Testis (tissue), 3 donors: Measurements from ENCODE around the gene DUS2. TPM values are rescaled to one million over a fixed set of nuclear protein-coding genes. Genes with fewer than 3 reads are reported as not detected.

Source experiments
- DNase-seq: peaks from one replicate; pipeline ENCODE4 v3.0.0-alpha.2; 2019
- H3K27ac ChIP-seq, 2 donors: fragments of 200-600 bp; sonication (generic); one replicate each; pipeline ENCODE4 v1.5.1; 2019
- H3K27me3 ChIP-seq: fragments of 200-600 bp; sonication (generic); one replicate; pipeline ENCODE4 v1.5.1; 2019
- H3K36me3 ChIP-seq: fragments of 200-600 bp; sonication (generic); one replicate; pipeline ENCODE4 v1.5.1; 2017; ENCODE audit warnings: low read depth; ENCODE audit errors: missing control alignments
- H3K4me1 ChIP-seq: fragments of 200-600 bp; sonication (generic); one replicate; pipeline ENCODE4 v1.5.1; 2019
- H3K4me3 ChIP-seq, 2 donors: fragments of 200-600 bp; sonication (generic); one replicate each; pipeline ENCODE4 v1.5.1; 2017 to 2019
- H3K9me3 ChIP-seq: fragments of 200-600 bp; sonication (generic); one replicate; pipeline ENCODE4 v1.5.1; 2017
- POLR2A ChIP-seq: fragments of 450-650 bp; IDR thresholded peaks from one replicate; pipeline ENCODE4 v1.6.1; 2017; ENCODE audit warnings: antibody characterized with exemption, mild to moderate bottlenecking, moderate library complexity
- WGBS, 2 donors: methylation state at CpG; one replicate each; pipeline ENCODE4 v1.1.5; 2018; 5-methylcytosine and 5-hydroxymethylcytosine counted together
- intact Hi-C: fragments of 100-400 bp; cut with DNase I; formaldehyde crosslinking; loops from one replicate; pipeline ENCODE4 v1.15.1; 2023; ENCODE audit warnings: low total_unique reads
- polyA plus RNA-seq: library from polyadenylated mRNA; stranded (reverse); fragments of 350-450 nt; fragmentation: Illumina TruSeq; extraction: RNeasy Lipid Tissue Mini Kit (QIAGEN cat#74804); gene quantifications from one replicate; pipeline ENCODE4 v1.2.3, GENCODE V29; 2014; ENCODE audit warnings: low read depth, low replicate concordance; ENCODE audit not compliant: insufficient read depth
- total RNA-seq, 2 donors: library from RNA; depleted of rRNA; stranded (reverse); fragments of >200 nt; gene quantifications; one replicate each; pipeline ENCODE4 v1.2.3, GENCODE V29; 2016
- TF ChIP-seq, protein P1 (sequence below), 3 experiments: fragments of 450-650 bp in 2 of 3; fragments of 200-600 bp in 1 of 3; sonication (generic) in 1 of 3; IDR thresholded peaks; one replicate each; pipeline ENCODE4 v1.5.1; 2016 to 2019; ENCODE audit warnings: antibody characterized with exemption in 3 of 3, mild to moderate bottlenecking in 2 of 3, moderate library complexity in 1 of 3

DUS2 gene
- total and polyA plus RNA-seq, 3 donors from 2014 or later: 24.6 to 62.5 (median 32.4) TPM

DNA sequence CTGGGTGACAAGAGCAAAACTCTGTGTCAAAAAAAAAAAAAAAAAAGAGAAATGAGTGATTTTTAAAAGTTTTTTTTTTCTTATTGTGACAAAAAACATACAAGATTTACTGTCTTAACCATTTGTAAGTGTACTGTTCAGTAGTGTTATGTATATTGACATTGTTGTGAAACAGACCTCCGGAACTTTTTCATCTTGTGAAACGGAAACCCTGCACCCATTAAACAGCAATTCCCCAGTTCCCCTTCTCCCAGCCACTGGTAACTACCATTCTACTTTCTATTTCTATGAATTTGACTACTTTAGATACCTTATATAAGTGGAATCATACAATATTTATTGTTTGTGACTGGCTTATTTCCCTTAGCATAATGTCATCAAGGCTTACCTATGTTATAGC, 18.7 kb downstream of the DUS2 start:
- TF ChIP-seq POLR2A: no peak
- TF ChIP-seq, protein P1, sequence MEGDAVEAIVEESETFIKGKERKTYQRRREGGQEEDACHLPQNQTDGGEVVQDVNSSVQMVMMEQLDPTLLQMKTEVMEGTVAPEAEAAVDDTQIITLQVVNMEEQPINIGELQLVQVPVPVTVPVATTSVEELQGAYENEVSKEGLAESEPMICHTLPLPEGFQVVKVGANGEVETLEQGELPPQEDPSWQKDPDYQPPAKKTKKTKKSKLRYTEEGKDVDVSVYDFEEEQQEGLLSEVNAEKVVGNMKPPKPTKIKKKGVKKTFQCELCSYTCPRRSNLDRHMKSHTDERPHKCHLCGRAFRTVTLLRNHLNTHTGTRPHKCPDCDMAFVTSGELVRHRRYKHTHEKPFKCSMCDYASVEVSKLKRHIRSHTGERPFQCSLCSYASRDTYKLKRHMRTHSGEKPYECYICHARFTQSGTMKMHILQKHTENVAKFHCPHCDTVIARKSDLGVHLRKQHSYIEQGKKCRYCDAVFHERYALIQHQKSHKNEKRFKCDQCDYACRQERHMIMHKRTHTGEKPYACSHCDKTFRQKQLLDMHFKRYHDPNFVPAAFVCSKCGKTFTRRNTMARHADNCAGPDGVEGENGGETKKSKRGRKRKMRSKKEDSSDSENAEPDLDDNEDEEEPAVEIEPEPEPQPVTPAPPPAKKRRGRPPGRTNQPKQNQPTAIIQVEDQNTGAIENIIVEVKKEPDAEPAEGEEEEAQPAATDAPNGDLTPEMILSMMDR (IDR thresholded peaks at IDR 0.05): no peak
- H3K9me3 ChIP-seq: no peaks in the 10 kb centered on the region
- no peaks in the 10 kb centered on the region for H3K27me3 ChIP-seq
- 82 to 84% methylated on average over 2 of the region's 2 CpGs for WGBS, 2 donors
- no peak for DNase-seq
- H3K36me3 ChIP-seq: no peaks in the 10 kb centered on the region
- no peak overlapping the region for H3K27ac ChIP-seq
- peaks cover 3% of the 10 kb centered on the region for H3K4me1 ChIP-seq
- H3K4me3 ChIP-seq: no peak overlapping the region
- intact Hi-C loops: loop anchor here (10.0 kb wide), 1 partner anchor 127 kb away; no protein-coding TSS in a partner anchor

DNA sequence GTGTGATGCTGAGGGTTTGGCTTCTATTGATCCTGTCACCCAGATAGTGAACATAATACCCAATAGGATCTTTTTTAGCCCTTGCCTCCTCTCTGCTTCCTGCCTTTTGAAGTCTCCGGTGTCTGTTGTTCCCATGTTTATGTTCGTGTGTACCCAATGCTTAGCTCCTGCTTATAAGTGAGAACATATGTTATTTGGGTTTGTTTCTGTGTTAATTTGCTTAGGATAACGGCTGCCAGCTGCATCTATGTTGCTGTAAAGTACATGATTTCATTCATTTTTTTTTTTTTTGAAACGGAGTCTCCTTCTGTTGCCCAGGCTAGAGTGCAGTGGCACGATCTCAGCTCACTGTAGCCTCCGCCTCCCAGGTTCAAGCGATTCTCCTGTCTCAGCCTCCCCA, 23.0 kb downstream of the DUS2 start:
- Histone ChIP-seq H3K27me3 (no peaks in the 10 kb centered on the region), H3K4me1 (no peaks in the 10 kb centered on the region), H3K27ac (no peak overlapping the region), H3K9me3 (no peaks in the 10 kb centered on the region), H3K4me3 (no peak overlapping the region), H3K36me3 (no peaks in the 10 kb centered on the region)
- 92 to 93% methylated on average over 7 of the region's 7 CpGs for WGBS, 2 donors
- intact Hi-C loops: loop anchor here (10.0 kb wide), 1 partner anchor 131 kb away; no protein-coding TSS in a partner anchor
- TF ChIP-seq POLR2A: no peak
- TF ChIP-seq, protein P1 (IDR thresholded peaks at IDR 0.05): no peak
- DNase-seq: no peak

DNA sequence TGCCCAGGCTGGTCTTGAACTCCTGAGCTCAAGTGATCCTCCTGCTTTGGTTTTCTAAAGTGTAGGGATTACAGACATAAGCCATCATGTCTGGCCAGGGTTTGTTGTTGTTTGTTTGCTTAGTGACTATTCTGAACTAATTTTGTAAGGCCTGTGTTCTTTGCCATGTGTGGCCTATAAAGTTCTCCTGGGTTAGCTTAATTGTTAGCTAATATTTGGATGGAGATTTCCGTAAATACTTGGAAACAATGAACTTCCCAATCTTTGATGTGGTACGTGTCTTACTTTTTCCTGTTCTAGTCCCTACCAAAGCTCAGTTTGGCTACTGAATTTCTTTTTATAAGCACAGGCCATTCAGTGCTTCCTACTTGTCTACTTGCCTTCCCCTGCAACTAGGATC, 24.9 kb downstream of the DUS2 start:
- Histone ChIP-seq H3K27me3 (no peaks in the 10 kb centered on the region), H3K4me1 (no peaks in the 10 kb centered on the region), H3K36me3 (no peaks in the 10 kb centered on the region), H3K4me3 (no peak overlapping the region), H3K9me3 (no peaks in the 10 kb centered on the region), H3K27ac (no peak overlapping the region)
- 81 to 86% methylated on average over 2 of the region's 2 CpGs for WGBS, 2 donors
- intact Hi-C loops: loop anchor here (10.0 kb wide), 1 partner anchor 133 kb away; no protein-coding TSS in a partner anchor
- TF ChIP-seq, protein P1 (IDR thresholded peaks at IDR 0.05): no peak
- TF ChIP-seq POLR2A: no peak
- no peak for DNase-seq

DNA sequence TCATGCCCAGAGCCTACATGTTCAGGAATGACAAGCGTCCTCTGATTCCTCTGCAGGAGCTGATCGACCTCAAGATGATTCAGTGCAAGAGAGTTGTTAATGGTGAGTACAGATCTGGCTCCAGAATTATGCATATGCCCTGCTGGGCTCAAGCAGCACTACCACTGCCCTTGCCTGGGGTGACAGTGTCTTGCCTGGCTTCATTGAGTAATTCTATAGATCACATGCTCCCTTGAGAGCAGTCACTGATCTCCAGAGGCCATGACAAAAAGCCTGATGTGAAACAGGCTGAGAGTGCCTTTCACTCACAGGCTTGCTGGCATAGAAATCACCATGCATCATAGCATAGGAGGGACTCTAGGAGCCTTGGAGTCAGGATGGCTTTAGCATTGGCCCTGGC, 26.4 kb downstream of the DUS2 start:
- H3K4me3 ChIP-seq: no peak overlapping the region
- TF ChIP-seq, protein P1 (IDR thresholded peaks at IDR 0.05): no peak
- TF ChIP-seq POLR2A: no peak
- H3K27ac ChIP-seq: no peak overlapping the region
- no peaks in the 10 kb centered on the region for H3K27me3 ChIP-seq
- intact Hi-C loops: loop anchor here (10.0 kb wide), 1 partner anchor 135 kb away; no protein-coding TSS in a partner anchor
- WGBS, 2 donors: 100% methylated on average over 2 of the region's 2 CpGs
- no peaks in the 10 kb centered on the region for H3K36me3 ChIP-seq
- DNase-seq: no peak
- no peaks in the 10 kb centered on the region for H3K9me3 ChIP-seq
- H3K4me1 ChIP-seq: no peaks in the 10 kb centered on the region

DNA sequence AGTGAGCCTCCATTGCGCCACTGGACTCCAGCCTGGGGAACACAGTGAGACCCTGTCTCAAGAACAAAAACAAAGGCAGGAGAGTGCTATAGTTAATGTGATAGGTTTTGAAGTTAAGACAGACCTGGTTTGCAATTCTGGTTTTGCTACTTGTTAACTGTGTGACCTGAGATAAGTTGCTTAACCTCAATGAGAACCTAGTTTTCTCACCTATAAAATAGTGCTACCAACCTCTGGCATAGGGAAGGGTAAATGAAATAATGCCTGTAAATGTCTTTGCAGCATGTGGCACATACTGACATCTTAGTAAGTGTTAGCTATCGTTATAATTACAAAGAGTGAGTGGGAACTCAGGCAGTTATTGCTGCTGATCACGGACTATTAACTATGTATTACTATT, 32.3 kb downstream of the DUS2 start:
- Histone ChIP-seq H3K9me3 (no peaks in the 10 kb centered on the region), H3K36me3 (no peaks in the 10 kb centered on the region), H3K27me3 (no peaks in the 10 kb centered on the region), H3K27ac (no peak overlapping the region), H3K4me3 (no peak overlapping the region), H3K4me1 (no peaks in the 10 kb centered on the region)
- 91 to 92% methylated on average over 3 of the region's 3 CpGs for WGBS, 2 donors
- TF ChIP-seq, protein P1 (IDR thresholded peaks at IDR 0.05): no peak
- TF ChIP-seq POLR2A: no peak
- no peak for DNase-seq
- intact Hi-C loops: no loop called here
